Measurements from ENCODE around the gene NRG3.
"Not testable (repeated sequence)": the region's sequence is repeated elsewhere in the genome, so short reads cannot be mapped to it uniquely, and the experiment has no call there.

The NRG3 gene

GRCh38 chr10:82942286-82943099, 1067.5 kb downstream of the NRG3 start:
- no peak for TF ChIP-seq CTCF (IDR thresholded peaks at IDR 0.05)
- no peaks in the 10 kb centered on the region for H3K27me3 ChIP-seq
- peak in 1 of 2 donors; percentile 29 for DNase-seq

GRCh38 chr10:82943142-82943541, 1068.1 kb downstream of the NRG3 start:
- no peak for TF ChIP-seq CTCF (IDR thresholded peaks at IDR 0.05)
- Histone ChIP-seq H3K36me3 (no peaks in the 10 kb centered on the region), H3K9me3 (peaks cover 0 to 6% (median 0%) of the 10 kb centered on the region in 3 donors), H3K4me1 (peaks cover 0 to 16% (median 8%) of the 10 kb centered on the region in 4 donors), H3K4me3 (no peak overlapping the region), H3K27me3 (no peaks in the 10 kb centered on the region), H3K27ac (no peak overlapping the region)
- no peak for DNase-seq
- intact Hi-C loops (cut with DNase I; ENCODE audit: low total_unique reads), result no loop called here

More at GRCh38 chr10:82942286-82943099, 1067.5 kb downstream of the NRG3 start:
- peaks cover 0 to 16% (median 8%) of the 10 kb centered on the region in 4 donors for H3K4me1 ChIP-seq
- H3K4me3 ChIP-seq, result no peak overlapping the region
- intact Hi-C loops (cut with DNase I; ENCODE audit: low total_unique reads), result no loop called here
- peaks cover 0 to 6% (median 0%) of the 10 kb centered on the region in 3 donors for H3K9me3 ChIP-seq
- H3K36me3 ChIP-seq, result no peaks in the 10 kb centered on the region
- peak overlapping the region in 1 of 2 donors; percentile 8 for H3K27ac ChIP-seq

GRCh38 chr10:82949816-82950575, 1075.0 kb downstream of the NRG3 start:
- Histone ChIP-seq H3K27me3 (no peaks in the 10 kb centered on the region), H3K36me3 (no peaks in the 10 kb centered on the region), H3K4me1 (no peaks in the 10 kb centered on the region), H3K9me3 (peaks cover 0 to 8% (median 6%) of the 10 kb centered on the region in 3 donors), H3K27ac (no peak overlapping the region), H3K4me3 (no peak overlapping the region)
- intact Hi-C loops (cut with DNase I; ENCODE audit: low total_unique reads), result no loop called here
- TF ChIP-seq CTCF (IDR thresholded peaks at IDR 0.05), result no peak
- DNase-seq, result no peak

GRCh38 chr10:82953331-82953730, 1078.3 kb downstream of the NRG3 start:
- Histone ChIP-seq H3K4me3 (no peak overlapping the region), H3K27me3 (no peaks in the 10 kb centered on the region), H3K36me3 (no peaks in the 10 kb centered on the region), H3K4me1 (no peaks in the 10 kb centered on the region), H3K27ac (no peak overlapping the region), H3K9me3 (peaks cover 0 to 8% (median 0%) of the 10 kb centered on the region in 3 donors)
- DNase-seq, result no peak
- intact Hi-C loops (cut with DNase I; ENCODE audit: low total_unique reads), result no loop called here
- TF ChIP-seq CTCF (IDR thresholded peaks at IDR 0.05), result no peak

GRCh38 chr10:82953909-82954308, 1078.9 kb downstream of the NRG3 start:
- no peaks in the 10 kb centered on the region for H3K27me3 ChIP-seq
- TF ChIP-seq CTCF (IDR thresholded peaks at IDR 0.05), result no peak
- H3K4me1 ChIP-seq, result no peaks in the 10 kb centered on the region
- intact Hi-C loops (cut with DNase I; ENCODE audit: low total_unique reads), result no loop called here
- no peak overlapping the region for H3K27ac ChIP-seq
- H3K4me3 ChIP-seq, result no peak overlapping the region
- no peaks in the 10 kb centered on the region for H3K36me3 ChIP-seq
- peaks cover 0 to 7% (median 0%) of the 10 kb centered on the region in 3 donors for H3K9me3 ChIP-seq
- DNase-seq, result no peak

GRCh38 chr10:82960421-82961060, 1085.5 kb downstream of the NRG3 start:
- DNase-seq; H3K27ac ChIP-seq; H3K4me3 ChIP-seq; H3K27me3 ChIP-seq; H3K4me1 ChIP-seq; H3K36me3 ChIP-seq; intact Hi-C loops (cut with DNase I; ENCODE audit: low total_unique reads); H3K9me3 ChIP-seq: not testable (repeated sequence)

Data from tibial artery (tissue), 4 donors.